Panc1 (cell line): Measurements from ENCODE around the gene ANKRD29. TPM values are rescaled to one million over a fixed set of nuclear protein-coding genes. Genes with fewer than 3 reads are reported as not detected.
A peak's percentile ranks its signal among the peaks of the same experiment; 100 is the strongest.

Experiments
- ATAC-seq: fragments of 200-7000 bp; cut with Tn5 transposase; 2 replicates; pipeline ENCODE4 v1.9.1; 2020; ENCODE audit warnings: mild to moderate bottlenecking, moderate library complexity
- BruUV-seq: library from RNA; stranded (reverse); fragments of 400-500 nt; replicated peaks from 2 replicates; lab custom pipeline; 2021; lab: Mats Ljungman, UMichigan
- CTCF ChIA-PET: fragments of 300-600 bp; sonication (Branson Sonifier 250); formaldehyde crosslinking; loops from one replicate; lab custom pipeline; 2022; ENCODE audit warnings: antibody characterized with exemption; lab: Charles Lee
- POLR2A ChIA-PET: fragments of 300-600 bp; sonication (Branson Sonifier 250); formaldehyde crosslinking; loops from one replicate; lab custom pipeline; 2022; ENCODE audit warnings: antibody characterized with exemption; lab: Charles Lee
- DNase-seq: peaks from one replicate; pipeline ENCODE4 v3.0.0-alpha.2; 2010; ENCODE audit warnings: low read depth, low spot score
- H3K27ac ChIP-seq: 2 replicates; pipeline ENCODE4 v1.5.1; 2011; ENCODE audit warnings: mild to moderate bottlenecking, low read length, inconsistent platforms
- H3K27me3 ChIP-seq: fragments of 200-500 bp; sonication (Bioruptor generic); 2 replicates; pipeline ENCODE4 v1.6.0; 2014; ENCODE audit warnings: low read length, inconsistent platforms; ENCODE audit not compliant: control insufficient read depth, insufficient read depth
- H3K36me3 ChIP-seq: fragments of 200-500 bp; sonication (Bioruptor generic); 2 replicates; pipeline ENCODE4 v1.5.1; 2014; ENCODE audit warnings: inconsistent platforms, mild to moderate bottlenecking, low read length, moderate library complexity; ENCODE audit not compliant: control insufficient read depth, insufficient read depth
- H3K4me1 ChIP-seq: 2 replicates; pipeline ENCODE4 v1.5.1; 2011; ENCODE audit warnings: inconsistent platforms, mild to moderate bottlenecking, low read length, moderate library complexity; ENCODE audit not compliant: control insufficient read depth, insufficient read depth
- H3K4me3 ChIP-seq, 2 experiments: 2 replicates each; pipeline ENCODE4 v1.5.1; 2011 to 2012; ENCODE audit warnings: low read depth in 2 of 2, low read length in 2 of 2, mild to moderate bottlenecking in 2 of 2, inconsistent platforms in 1 of 2, moderate library complexity in 1 of 2
- H3K9me3 ChIP-seq: fragments of 200-500 bp; sonication (Bioruptor generic); 2 replicates; pipeline ENCODE4 v1.5.1; 2014; ENCODE audit warnings: low read depth, mild to moderate bottlenecking, inconsistent platforms, low read length, moderate library complexity; ENCODE audit not compliant: control insufficient read depth, insufficient read depth
- POLR2AphosphoS5 ChIP-seq: IDR thresholded peaks from 2 replicates; pipeline ENCODE4 v1.6.1; 2012; ENCODE audit warnings: mild to moderate bottlenecking, low read depth, low read length, moderate library complexity
- SIN3A ChIP-seq: IDR thresholded peaks from 2 replicates; pipeline ENCODE4 v1.6.1; 2012; ENCODE audit warnings: low read depth, mild to moderate bottlenecking, low read length, moderate library complexity, borderline replicate concordance; ENCODE audit not compliant: insufficient read depth
- TCF7L2 ChIP-seq: IDR thresholded peaks from 2 replicates; pipeline ENCODE4 v1.6.1; 2011; ENCODE audit warnings: mild to moderate bottlenecking, low read depth, low read length, inconsistent platforms
- in situ Hi-C: cut with HindIII; loops from 2 replicates; pipeline ENCODE4 v1.10.0; 2016; ENCODE audit warnings: low sequenced_read_pairs, low pct_unique_long_range_greater_than_20kb
- intact Hi-C: fragments of 100-400 bp; cut with micrococcal nuclease; formaldehyde crosslinking; loops from one replicate; pipeline ENCODE4 v1.10.0; 2022; ENCODE audit not compliant: unreplicated experiment
- total RNA-seq: library from RNA; stranded (reverse); gene quantifications from one replicate; pipeline ENCODE4 v1.2.1, GENCODE V29; 2021; ENCODE audit not compliant: unreplicated experiment
- TF ChIP-seq, protein P1 (sequence below): fragments of 450-650 bp; IDR thresholded peaks from 2 replicates; pipeline ENCODE4 v1.5.1; 2017; ENCODE audit warnings: mild to moderate bottlenecking
- TF ChIP-seq, protein P2 (sequence below), 2 experiments: IDR thresholded peaks; 2 replicates each; pipeline ENCODE4 v1.6.1; 2011 to 2012; ENCODE audit warnings: low read depth in 2 of 2, control low read depth in 1 of 2, low read length in 1 of 2, mild to moderate bottlenecking in 1 of 2, moderate library complexity in 1 of 2; ENCODE audit not compliant: insufficient read depth in 1 of 2

Gene ANKRD29
- total RNA-seq, 1 experiment from 2014 or later = 0.67 TPM

DNA sequence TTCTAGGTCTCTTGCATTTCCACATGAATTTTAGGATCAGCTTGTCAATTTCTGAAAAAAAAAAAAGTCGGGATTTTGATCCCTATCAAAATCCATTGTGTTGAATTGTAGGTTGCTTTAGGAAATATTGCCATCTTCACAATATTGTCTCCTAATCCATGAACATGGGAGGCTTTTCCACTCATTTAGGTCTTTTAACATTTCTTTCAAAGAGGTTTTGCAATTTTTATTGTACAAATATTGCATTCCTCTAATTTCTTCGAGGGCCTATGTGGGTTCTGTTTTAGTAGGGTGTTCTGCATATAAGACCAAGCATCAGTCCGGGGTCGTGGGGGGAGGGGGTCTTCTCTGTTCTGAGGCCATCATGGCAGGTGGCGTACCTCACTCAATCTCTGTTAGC is 25.8 kb upstream of the ANKRD29 start:
- TF ChIP-seq, protein P1, sequence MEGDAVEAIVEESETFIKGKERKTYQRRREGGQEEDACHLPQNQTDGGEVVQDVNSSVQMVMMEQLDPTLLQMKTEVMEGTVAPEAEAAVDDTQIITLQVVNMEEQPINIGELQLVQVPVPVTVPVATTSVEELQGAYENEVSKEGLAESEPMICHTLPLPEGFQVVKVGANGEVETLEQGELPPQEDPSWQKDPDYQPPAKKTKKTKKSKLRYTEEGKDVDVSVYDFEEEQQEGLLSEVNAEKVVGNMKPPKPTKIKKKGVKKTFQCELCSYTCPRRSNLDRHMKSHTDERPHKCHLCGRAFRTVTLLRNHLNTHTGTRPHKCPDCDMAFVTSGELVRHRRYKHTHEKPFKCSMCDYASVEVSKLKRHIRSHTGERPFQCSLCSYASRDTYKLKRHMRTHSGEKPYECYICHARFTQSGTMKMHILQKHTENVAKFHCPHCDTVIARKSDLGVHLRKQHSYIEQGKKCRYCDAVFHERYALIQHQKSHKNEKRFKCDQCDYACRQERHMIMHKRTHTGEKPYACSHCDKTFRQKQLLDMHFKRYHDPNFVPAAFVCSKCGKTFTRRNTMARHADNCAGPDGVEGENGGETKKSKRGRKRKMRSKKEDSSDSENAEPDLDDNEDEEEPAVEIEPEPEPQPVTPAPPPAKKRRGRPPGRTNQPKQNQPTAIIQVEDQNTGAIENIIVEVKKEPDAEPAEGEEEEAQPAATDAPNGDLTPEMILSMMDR = no peak
- no peak for TF ChIP-seq SIN3A
- no peak for TF ChIP-seq TCF7L2
- TF ChIP-seq, protein P2, sequence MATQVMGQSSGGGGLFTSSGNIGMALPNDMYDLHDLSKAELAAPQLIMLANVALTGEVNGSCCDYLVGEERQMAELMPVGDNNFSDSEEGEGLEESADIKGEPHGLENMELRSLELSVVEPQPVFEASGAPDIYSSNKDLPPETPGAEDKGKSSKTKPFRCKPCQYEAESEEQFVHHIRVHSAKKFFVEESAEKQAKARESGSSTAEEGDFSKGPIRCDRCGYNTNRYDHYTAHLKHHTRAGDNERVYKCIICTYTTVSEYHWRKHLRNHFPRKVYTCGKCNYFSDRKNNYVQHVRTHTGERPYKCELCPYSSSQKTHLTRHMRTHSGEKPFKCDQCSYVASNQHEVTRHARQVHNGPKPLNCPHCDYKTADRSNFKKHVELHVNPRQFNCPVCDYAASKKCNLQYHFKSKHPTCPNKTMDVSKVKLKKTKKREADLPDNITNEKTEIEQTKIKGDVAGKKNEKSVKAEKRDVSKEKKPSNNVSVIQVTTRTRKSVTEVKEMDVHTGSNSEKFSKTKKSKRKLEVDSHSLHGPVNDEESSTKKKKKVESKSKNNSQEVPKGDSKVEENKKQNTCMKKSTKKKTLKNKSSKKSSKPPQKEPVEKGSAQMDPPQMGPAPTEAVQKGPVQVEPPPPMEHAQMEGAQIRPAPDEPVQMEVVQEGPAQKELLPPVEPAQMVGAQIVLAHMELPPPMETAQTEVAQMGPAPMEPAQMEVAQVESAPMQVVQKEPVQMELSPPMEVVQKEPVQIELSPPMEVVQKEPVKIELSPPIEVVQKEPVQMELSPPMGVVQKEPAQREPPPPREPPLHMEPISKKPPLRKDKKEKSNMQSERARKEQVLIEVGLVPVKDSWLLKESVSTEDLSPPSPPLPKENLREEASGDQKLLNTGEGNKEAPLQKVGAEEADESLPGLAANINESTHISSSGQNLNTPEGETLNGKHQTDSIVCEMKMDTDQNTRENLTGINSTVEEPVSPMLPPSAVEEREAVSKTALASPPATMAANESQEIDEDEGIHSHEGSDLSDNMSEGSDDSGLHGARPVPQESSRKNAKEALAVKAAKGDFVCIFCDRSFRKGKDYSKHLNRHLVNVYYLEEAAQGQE (IDR thresholded peaks at IDR 0.05; ENCODE audit: insufficient read depth in 1 of 2, low read depth in 2 of 2, low read length in 1 of 2) = no peak
- no peak for TF ChIP-seq POLR2AphosphoS5
- Histone ChIP-seq H3K4me1 (peaks cover 2% of the 10 kb centered on the region), H3K36me3 (no peaks in the 10 kb centered on the region), H3K27ac (no peak overlapping the region), H3K9me3 (no peaks in the 10 kb centered on the region), H3K27me3 (peaks cover 10% of the 10 kb centered on the region), H3K4me3 (peak overlapping the region in 1 of 2 experiments; percentile 69; a peak in 3 of 4 replicates)
- no peak for DNase-seq
- intact Hi-C loops (no loop called here), in situ Hi-C loops (no loop called here)
- CTCF ChIA-PET = interaction anchor here (0.6 kb wide), 1 partner anchor 551 kb away, joined by 5 read pairs; no protein-coding TSS in a partner anchor
- POLR2A ChIA-PET = interaction anchor here (0.6 to 0.7 kb wide), 2 partner anchors 24 to 32 kb away, joined by 3 to 4 read pairs; no protein-coding TSS in a partner anchor
- no TSS peak for BruUV-seq
- ATAC-seq = no peak

DNA sequence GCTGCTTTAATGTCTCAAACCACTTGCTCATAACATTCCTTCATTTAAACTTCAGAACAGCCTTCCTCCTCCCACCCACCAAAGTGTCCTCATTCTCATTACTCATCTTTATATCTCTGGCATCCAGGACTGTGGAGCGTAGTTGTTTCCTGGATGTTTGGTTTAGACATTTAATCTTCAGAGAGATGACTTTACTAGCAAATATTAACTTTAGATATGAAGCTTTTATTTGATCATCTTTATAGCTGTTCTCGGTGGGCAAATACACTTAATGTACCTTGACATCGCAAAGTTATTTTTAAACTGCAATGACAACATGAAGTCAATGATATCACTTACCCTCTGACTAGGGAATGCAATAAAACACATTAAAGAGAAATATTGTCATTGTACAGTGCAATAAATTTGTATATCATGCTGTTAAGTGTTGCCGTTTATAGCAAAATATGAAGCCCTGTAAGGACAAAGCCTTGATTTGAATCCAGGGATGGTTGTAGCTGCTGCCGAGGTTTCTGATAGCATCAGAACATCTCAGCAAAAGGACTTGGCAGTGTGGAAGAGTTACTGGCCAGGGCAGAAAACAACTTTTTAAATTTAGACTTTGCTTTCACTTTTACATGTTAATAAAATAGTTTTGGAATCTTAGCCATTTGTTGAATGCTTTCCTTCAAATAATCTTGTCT is 21.9 kb upstream of the ANKRD29 start:
- H3K9me3 ChIP-seq = no peaks in the 10 kb centered on the region
- peaks cover 2% of the 10 kb centered on the region for H3K4me1 ChIP-seq
- in situ Hi-C loops = no loop called here
- BruUV-seq = no TSS peak
- H3K36me3 ChIP-seq = no peaks in the 10 kb centered on the region
- ATAC-seq (no peak), DNase-seq (no peak)
- no peak overlapping the region for H3K4me3 ChIP-seq
- peaks cover 10% of the 10 kb centered on the region for H3K27me3 ChIP-seq
- H3K27ac ChIP-seq = no peak overlapping the region
- POLR2A ChIA-PET = no interaction called here
- TF ChIP-seq, protein P1 = no peak
- TF ChIP-seq TCF7L2 = peak; percentile 39; the same call in 1 of the 2 replicates
- intact Hi-C loops = no loop called here
- CTCF ChIA-PET = no interaction called here
